Activated CD8-positive, alpha-beta memory T cell treated with anti-CD3 and anti-CD28 coated beads, Interleukin-2, amount 50 U/mL, for 4 hours (primary cell): ENCODE measurements around the gene HS6ST2.

Source experiments
- DNase-seq: peaks from one replicate; pipeline ENCODE4 v3.0.0-alpha.2; 2020

Gene HS6ST2

DNA sequence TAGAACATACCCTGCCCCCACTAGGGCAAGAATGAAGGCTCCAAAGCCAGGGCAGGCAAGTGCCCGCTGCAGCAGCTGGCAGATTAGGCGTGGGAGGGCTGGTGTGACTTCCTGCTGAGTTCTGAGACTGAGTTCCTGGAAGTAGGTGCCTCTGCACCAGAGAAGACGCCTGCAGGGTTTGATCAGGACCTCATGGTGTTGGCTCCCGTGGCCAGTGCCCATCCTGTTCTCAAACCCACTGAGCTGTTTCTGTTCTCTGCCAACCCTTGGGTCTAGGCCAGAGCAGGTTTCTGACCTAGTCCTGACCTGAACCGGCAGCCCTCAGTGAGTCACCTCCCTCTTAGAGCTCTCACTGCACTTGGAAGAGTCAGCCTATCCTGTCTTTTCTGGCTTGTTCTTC lies 220.7 kb downstream of the HS6ST2 start:
- peak; percentile 26 for DNase-seq

DNA sequence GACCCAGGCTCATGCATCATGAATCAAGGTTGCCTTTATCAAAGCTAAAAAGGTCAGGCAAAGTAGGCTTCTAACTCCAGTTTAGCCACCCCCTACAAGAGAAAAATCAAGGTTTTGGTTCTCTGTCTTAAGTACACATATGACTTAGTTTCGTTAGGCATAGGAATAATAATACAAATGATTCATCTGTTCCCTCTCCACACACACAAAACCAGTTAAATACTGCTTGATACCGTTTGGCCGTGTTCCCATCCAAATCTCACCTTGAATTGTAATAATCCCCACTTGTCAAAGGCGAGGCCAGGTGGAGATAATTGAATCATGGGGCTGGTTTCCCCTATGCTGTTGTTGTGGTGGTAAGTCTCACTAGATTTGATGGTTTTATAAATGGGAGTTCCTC lies 226.2 kb downstream of the HS6ST2 start:
- DNase-seq: no peak

DNA sequence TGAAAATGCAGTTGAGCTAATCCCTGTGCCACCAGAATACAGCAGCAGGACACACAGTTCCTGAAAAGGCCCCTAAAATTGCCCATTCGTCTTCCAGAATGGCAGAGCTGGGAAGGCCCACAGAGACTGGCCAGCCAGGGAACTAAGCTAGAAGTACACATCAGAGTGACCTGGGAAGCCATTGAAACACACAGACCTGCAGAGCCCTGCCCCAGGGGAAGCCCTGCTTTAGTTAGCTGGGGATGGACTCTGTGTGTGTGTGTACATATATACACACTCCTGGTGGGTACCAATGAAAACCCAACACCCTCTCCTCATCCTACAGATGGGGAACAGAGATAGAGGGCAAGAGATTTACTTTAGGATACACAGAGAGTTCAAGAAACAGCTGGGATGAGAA lies 227.7 kb downstream of the HS6ST2 start:
- no peak for DNase-seq

DNA sequence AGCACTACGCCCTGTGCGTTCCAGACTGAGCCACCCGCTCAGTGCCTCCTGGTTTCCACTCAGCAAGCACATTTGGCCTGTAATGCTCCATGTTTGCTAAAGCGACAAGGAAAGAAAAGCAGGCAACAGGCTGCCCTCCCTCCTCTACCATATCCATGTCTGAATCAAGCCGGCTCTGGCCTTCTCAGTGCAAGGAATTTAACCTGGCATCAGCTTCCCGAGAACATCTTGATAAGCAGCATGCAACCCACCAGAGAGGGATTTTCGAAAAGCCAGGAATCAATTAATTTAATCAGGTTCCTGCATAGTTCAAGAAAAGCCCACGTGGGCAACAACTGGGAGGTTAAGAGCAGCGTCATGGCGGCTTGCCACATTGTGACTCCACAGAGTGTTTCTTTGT lies 228.2 kb downstream of the HS6ST2 start:
- no peak for DNase-seq

DNA sequence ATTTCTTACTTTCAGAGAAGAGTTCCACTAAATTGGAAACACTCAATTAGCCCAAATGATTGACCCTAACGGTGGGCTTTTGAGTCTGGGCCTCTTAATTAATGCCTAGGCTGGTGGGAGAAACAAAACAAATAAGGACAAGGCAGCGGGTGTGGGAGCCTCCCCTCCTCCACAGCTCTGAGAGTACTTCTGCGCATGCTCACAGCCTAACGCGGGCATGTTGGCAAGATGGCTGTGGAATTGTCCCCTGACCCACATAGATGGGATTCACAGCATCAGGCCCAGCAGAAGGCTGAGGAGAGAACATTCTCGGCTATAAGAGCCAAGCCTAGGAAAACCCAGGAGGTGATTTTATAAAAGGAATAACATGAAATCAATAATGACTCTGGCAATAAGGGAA lies 230.1 kb downstream of the HS6ST2 start:
- DNase-seq: no peak

DNA sequence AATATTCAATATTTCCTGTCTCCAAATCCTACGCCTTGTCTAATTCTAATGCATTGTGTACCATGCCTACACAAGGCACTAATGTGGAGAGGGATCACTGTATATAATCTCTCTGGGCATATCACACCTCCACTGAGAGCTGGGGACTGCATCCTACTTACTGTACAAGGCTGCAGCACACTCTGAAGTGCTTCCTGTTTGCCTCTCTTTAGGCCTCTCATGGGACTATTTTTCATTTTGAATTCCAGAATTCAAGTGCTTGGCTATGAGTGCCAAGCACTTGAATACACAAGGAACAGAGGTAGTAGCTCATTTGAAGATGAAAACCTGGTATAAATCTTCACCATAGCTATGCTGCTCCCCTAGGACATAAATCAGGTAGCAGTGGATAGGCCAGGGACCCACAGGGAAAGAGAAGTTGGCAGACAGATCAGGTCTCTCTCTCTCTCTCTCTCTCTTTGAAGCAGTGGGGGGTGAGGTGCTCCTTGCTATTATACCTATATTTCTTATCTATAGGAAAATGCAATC lies 239.9 kb downstream of the HS6ST2 start:
- no peak for DNase-seq

DNA sequence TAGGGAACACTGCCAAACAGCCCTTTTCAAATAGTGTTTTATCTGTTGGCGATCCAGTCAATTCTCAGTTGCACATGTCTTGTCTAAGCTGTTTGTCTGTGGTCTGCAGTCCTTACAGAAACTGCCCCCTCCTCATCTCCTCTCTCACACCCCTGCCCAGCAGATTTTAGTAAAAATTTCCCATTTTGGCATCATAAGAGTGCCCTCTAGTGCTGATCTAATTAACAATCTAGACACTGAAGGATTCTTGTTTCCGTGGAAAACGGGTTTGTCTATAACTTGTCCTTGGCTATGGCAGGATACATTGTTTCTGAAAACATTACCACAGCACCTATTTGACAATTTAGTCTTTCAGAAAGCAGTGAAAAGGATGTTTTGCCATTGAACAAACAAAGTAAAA lies 242.4 kb downstream of the HS6ST2 start:
- DNase-seq: no peak

DNA sequence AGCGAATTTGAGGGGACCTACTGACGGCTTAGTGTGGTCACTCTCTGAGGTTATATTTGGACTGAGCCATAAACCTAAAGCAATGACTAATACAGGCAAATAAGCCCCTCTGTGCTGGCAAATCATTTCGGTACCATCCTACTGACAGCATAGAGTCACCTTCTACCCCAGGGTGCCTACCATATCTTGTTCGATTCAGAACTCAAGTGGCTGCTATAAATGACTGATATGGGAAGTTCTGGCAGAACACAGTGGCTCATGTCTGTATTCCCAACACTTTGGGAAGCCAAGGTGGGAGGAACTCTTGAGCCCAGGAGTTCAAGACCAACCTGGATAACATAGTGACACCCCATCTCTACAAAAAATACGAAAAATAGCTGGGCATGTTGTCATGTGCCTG lies 243.5 kb downstream of the HS6ST2 start:
- no peak for DNase-seq

DNA sequence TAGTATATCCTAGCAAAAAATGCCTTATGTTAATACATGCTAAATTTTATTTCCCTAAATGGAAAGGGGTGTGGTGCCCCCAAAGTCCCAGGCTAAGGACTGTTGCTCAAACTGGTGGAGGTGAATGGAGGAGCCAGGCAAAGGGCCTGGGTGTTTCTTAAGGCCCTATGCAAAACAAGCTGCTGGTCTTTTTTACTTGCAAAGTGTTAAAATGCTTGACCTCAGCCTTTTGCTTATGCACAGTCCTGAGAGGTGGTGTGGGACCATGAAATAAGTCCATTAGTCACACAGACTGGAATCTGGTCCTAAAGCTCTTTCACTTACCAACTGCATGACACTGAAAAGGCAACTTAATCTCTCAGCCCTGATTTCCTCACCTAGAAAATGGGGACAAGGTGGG lies 246.1 kb downstream of the HS6ST2 start:
- no peak for DNase-seq

DNA sequence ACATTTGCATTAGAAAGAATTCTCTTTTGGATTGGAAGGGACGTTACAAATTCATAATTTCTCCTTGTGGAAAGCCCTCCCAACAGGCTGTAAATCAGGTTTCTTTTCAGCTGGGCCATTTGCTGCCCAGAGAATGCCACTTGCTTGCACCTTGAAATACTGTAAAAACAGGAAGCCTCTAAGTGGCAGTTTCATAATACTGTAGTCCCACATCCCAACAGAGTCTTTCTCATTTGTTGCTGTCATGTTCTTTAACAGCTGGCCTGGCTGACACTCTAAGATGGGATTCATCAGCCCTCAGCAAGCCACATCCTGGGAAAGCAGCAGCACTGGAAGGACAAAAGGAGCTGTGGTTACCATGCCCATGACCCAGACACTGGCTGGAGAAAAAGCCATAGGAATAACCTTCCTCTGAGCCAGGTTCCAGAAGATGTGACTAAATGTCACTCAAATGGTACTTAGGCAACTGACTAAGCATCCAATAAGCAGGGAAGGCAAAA lies 247.7 kb downstream of the HS6ST2 start:
- DNase-seq: no peak

DNA sequence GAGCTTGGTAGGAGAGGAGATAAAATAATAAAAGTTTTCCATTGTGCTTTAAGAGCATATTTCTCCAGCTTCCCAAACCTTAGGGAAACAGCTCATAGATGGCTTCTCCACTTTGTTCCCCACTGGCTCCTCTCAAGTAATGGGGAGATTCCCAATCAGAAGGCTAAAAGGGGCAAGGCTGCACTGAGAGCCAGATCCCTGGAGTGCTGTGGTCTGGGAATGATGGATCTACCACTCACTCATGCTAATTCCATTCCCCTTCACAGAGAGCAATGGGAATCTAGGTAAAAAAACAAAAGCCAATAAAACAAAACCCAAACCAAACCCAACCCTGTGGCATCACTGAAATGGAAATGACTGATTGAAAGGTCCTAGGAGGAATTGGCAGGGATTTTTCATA lies 249.9 kb downstream of the HS6ST2 start:
- DNase-seq: no peak

DNA sequence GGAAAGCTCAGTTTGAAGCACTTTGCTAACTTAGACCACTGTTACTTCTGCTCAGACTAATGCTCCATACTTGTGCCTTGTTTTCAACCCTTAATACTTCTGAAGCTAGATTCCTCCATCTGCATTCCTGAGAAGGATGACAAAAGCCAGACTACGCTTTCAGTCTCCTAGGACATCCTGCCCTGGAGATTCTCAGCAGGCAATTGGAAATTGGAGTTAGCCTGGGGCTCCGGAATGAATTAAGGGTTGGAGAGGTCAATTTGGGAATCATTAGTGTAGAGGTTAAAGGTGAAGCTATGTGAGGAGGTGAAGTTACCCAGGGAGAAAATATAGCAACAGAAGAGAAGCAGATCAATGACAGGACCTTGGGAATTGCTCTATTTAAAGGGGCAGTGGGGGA lies 253.7 kb downstream of the HS6ST2 start:
- DNase-seq: no peak

DNA sequence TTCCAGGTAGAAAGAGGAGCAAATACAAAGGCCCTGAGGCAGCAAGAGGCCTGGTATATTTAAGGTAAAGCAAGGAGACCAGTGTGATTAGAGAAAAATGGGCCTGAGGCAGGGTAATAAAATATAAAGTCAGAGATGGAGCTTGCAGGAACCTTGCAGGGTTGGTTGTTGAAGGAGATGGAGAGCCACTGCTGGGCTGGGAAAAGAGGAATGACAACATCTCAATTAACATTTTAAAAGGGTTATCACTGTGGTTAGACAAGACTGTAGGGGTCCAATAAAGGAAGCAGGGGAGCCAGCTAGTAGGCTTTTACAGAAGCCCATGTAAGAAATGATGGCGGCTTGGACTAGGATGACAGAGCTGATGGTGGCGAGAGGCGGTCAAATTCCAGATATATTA lies 264.0 kb downstream of the HS6ST2 start:
- no peak for DNase-seq

DNA sequence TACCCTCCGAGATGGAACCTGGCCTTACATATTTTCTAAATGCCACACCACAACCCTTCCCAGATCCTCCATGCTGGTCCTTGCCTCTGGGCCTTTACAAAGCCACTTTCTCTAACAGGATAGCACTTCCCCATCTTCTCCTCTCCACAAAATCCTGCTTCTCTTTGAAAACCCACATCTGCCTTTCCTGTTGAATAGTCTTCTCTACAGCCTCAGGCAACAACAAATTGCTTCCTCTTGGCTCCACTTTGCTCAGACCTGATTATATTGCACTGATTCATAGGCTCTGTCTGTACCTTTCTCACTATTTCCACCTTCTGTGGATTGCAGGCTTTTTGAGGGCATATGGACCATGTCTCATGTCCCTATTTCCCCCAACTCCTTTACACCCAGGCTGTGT lies 265.9 kb downstream of the HS6ST2 start:
- no peak for DNase-seq

DNA sequence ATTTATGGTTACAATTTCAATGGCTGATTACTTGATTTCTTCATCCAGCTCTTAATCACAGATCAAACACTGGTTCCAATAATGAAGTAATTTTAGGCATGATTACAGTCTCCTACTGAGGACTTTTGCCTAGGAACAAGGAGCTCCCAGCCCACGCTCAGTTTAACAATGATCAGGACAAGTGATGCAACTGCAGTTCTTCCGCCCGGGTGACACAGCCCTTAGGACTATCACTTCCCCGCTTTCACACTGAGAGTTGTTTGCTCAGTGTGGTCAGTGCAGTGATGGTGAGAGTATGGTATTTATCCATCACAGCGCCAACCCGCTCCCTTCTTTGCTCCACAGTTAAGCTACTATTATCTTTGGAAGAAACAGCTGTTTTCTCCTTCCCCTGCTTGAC lies 266.4 kb downstream of the HS6ST2 start:
- no peak for DNase-seq

DNA sequence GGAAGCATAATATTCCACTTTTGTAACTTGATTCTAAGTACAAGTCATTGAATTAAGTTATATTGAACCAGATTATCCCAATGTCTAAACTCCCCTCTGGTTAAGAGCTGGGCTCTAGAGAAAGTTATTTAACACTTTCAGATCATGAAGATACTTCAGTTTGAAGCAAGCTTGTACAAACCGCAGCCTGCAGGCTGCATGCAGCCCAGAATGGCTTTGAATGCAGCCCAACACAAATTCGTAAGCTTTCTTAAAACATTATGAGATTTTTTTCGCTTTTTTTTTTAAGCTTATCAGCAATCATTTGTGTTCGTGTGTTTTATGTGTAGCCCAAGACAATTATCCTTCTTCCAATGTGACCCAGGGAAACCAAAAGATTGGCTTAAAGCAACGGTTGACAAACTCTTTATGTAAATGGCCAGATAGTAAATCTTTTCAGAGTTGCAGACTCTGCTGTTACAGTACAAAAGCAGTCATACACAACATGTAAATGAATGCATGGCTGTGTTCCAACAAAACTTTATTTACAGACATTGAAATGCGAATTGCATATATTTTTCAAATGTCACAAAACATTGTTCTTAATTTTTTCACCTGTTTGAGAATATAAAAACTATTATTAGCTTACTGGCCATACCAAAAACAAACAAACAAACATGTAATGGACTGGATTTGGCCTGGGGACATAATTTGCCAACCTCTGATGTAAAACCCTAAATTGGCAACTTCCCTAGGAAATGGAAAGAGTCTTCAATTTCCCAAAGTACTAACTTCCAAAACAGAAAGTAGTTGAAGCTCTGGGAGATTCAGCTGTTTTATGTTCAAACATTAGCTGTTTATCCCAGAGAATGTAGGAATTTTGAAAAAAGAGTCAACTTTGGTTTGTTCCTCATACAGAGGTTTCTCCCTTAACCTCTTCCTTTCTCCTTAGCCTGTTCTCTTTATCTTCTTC lies 268.5 kb downstream of the HS6ST2 start:
- no peak for DNase-seq

DNA sequence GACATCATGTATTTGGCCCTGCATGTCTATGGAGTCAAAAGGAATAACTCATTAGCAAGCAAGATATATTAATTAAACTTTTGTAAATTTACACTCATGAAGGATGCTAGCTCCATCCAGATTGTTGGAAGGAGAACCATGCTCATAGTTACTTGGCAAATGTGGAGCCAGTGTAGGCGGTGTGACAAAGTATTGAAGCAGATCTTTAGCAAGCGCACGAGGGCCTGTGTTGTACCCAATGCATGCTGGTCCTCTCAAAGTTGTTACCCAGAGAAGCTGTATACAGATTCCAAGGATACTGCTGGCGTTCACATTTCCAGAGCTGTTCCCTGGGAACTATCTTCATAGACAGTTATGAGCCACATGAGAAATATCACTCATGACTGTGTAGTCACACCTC lies 273.2 kb downstream of the HS6ST2 start:
- DNase-seq: no peak

DNA sequence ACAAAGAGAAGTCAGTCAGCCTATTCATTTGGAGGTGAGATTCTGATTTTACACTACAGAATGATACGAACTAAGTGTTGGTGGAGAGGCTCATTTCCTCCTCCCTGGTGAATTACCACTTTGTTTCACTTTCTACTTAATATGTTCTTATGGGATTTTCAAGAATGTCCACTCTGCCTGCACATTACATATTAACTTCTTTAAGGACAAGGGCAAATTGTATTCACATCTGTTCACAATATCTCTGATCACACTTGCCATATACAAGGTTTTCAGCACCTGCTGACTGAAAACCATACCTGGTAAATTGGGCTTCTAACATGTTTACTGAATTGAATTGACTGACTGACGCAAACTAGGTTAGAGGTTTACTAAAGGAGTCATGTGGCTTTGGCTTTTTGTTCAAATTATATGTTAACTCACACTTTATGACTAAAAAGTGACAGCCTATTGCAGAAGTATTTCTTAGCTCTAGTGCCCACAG lies 281.2 kb downstream of the HS6ST2 start:
- DNase-seq: no peak

DNA sequence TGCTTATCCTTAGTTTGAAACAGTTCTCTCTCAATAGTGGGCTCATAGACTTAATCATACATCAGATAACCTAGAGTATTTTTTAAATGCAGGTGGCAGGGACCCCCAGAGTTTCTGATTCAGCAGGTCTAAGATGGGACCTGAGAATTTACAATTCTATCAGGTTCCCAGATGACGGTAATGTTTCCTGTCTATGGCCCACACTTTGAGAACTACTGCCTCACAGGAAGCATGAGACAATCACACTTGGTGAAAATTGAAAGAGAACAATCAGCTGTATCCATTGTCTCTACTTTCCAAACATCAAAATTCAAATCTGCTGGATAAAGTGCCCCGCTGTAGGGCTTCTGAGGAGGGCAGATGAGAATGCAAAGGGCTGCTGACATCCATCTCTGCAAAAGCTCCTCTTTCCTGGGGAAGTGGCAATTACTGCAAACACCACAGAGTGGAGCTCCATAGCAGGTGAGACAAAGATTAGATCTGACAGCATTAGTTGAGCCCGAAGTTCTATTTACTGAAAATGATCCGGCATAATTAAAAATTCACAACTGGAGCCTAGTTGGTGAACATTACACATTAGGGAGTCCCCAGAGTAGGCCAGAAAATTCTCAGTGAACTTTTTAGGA lies 281.8 kb downstream of the HS6ST2 start:
- DNase-seq: no peak

DNA sequence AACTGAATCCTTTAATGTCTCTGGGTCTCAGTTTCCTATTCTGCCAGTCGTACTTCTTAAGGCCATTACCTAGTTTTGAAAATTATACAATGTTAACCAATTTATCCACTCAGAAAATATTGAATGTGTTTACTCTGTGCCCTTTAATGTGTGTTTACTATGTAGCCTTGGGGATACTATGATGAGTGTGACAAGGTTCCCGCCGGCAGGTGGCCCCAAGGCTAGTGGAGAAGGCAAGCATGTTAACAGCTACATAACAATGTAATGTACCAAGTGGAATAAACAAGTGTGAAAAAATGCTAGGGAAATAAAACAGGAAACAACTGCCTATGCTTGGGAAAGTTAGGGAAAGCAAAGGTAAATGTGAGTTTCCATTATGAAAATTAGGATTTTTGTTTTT lies 282.3 kb downstream of the HS6ST2 start:
- DNase-seq: no peak

DNA sequence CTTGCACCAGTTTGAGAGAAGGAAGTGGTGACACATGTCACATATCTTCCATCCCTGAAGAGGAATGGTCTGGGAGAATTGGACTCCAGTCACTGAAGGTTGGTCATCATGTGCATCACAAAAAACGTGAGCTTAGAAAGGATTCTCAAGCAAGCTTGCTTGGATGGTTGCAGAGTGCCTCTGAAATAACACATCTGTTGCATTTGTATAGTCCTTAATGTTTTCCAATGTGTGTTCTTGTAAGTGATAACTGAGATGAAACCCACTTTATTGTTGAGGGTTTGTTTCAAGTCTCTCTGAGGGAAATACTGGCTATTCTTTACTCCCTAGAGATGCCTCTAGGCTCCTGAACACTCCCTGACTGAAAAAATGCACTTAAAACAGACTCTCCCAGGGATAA lies 285.1 kb downstream of the HS6ST2 start:
- no peak for DNase-seq

DNA sequence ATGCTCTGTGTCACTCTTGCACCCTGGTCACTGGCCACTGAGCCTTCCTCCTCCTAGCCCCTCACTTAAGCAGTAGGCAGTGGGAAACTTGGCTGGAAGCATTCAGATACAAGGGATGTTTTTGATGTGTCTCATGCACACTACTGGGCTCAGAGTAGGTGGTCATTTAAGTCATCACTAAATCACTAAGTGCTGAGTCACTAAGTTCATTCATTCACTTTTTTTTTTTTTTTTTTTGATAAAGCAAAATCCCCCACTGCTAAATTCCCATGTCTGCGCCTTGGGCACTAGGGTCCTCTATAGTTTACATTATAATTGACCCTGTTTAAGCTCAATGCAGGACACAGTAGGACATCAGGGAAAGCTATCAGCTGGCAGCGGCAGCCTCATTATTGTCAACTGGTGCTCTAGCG lies 287.2 kb downstream of the HS6ST2 start:
- DNase-seq: no peak

DNA sequence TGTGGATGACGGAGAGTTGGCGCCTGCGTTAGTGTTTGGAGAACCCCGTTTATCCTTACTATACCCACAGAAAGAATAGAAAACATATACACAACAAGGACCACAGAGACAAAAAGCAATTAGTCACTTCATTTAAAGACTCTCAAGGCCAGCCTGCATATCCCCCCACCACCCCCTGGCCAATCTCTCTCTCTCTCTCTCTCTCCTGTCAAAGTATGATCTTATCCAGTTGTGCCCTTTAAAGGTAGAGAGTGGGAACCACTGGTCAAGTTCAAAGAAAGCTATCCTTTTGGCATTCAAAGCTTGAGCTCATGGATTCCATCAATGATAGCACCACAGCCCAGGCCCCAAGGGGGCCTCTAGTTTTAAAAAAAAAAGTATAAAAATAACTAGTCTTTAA lies 289.3 kb downstream of the HS6ST2 start:
- no peak for DNase-seq

DNA sequence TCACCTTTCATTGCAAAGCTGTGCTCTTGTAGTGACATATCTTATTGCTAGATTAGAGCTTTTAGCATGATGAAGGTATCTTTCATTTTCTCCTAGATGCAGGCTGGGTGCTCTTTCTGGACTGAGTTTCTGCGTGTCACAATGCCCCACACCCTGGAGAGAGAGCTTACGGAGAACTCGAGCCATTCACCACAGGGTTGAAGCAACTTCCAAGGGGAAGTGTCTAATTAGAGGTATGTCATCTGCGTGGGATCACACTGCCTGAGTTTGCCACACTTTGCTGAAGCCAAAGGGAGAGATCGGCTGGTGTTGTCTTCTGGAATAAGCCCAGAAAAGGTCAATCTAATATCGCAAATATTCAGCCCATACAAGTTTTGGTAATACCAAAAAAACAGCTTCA lies 290.3 kb downstream of the HS6ST2 start:
- no peak for DNase-seq
